GM12875 (cell line): ENCODE measurements around the gene SPAM1.
"Not testable (repeated sequence)": the region's sequence is repeated elsewhere in the genome, so short reads cannot be mapped to it uniquely, and the experiment has no call there.

Experiments used
- H3K4me3 ChIP-seq: one replicate; pipeline ENCODE4 v1.5.1; 2011; ENCODE audit warnings: low read depth, low read length, control low read depth
- TF ChIP-seq, protein P1 (sequence below): IDR thresholded peaks from 2 replicates; pipeline ENCODE4 v1.5.1; 2011; ENCODE audit warnings: low read depth, mild to moderate bottlenecking, control low read depth, inconsistent platforms, low read length, moderate library complexity, borderline replicate concordance; ENCODE audit not compliant: insufficient read depth

The SPAM1 gene, protein sequence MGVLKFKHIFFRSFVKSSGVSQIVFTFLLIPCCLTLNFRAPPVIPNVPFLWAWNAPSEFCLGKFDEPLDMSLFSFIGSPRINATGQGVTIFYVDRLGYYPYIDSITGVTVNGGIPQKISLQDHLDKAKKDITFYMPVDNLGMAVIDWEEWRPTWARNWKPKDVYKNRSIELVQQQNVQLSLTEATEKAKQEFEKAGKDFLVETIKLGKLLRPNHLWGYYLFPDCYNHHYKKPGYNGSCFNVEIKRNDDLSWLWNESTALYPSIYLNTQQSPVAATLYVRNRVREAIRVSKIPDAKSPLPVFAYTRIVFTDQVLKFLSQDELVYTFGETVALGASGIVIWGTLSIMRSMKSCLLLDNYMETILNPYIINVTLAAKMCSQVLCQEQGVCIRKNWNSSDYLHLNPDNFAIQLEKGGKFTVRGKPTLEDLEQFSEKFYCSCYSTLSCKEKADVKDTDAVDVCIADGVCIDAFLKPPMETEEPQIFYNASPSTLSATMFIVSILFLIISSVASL

DNA sequence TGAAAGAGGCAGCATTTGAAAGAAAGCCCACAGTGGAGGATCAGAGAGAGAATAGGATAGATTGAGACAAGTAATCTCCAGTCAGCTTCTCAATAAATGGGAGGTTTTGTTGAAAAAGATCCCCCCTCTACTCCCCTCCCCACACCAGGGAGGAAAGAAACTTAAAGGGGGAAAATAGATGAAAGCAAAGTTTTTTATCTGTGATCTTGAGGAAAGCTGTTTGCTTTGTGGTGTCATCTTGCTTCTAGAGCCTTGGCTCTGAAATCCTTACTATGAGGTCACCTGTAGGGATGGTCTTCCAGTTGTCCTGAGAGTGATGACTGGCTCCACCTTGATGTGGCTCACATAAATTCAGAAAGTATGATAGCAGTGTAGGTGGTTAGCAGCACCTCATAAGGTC, at the start of gene SPAM1:
Gene SPAM1, plus strand, starts transcription at position 301 of the 400 bp plus-strand sequence. CDS start 28,330 bp downstream, outside the sequence.
- no peak within 1 kb of the TSS for H3K4me3 ChIP-seq
- TF ChIP-seq, protein P1, sequence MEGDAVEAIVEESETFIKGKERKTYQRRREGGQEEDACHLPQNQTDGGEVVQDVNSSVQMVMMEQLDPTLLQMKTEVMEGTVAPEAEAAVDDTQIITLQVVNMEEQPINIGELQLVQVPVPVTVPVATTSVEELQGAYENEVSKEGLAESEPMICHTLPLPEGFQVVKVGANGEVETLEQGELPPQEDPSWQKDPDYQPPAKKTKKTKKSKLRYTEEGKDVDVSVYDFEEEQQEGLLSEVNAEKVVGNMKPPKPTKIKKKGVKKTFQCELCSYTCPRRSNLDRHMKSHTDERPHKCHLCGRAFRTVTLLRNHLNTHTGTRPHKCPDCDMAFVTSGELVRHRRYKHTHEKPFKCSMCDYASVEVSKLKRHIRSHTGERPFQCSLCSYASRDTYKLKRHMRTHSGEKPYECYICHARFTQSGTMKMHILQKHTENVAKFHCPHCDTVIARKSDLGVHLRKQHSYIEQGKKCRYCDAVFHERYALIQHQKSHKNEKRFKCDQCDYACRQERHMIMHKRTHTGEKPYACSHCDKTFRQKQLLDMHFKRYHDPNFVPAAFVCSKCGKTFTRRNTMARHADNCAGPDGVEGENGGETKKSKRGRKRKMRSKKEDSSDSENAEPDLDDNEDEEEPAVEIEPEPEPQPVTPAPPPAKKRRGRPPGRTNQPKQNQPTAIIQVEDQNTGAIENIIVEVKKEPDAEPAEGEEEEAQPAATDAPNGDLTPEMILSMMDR = no peak

DNA sequence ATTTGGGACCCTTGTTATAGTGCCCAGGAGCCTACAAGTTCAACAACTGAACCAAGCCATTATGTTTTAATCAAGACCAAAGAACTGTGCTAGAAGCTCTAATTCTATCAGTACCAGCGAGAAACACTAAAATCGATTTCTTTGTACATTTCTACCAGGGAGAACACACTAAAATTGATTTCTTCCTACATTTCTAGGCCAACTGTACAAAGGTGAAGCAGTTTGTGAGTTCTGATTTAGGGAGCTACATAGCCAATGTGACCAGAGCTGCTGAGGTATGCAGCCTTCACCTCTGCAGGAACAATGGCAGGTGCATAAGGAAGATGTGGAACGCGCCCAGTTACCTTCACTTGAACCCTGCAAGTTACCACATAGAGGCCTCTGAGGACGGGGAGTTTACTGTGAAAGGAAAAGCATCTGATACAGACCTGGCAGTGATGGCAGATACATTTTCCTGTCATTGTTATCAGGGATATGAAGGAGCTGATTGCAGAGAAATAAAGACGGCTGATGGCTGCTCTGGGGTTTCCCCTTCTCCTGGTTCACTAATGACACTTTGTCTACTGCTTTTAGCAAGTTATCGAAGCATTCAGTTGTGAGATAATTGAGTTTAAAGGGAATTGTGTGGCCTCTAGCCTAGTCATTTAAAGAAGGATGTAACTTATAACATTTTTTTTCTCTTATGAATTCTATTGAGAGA, 48.3 kb upstream of the SPAM1 start:
- TF ChIP-seq, protein P1 = no peak
- H3K4me3 ChIP-seq = no peak overlapping the region

DNA sequence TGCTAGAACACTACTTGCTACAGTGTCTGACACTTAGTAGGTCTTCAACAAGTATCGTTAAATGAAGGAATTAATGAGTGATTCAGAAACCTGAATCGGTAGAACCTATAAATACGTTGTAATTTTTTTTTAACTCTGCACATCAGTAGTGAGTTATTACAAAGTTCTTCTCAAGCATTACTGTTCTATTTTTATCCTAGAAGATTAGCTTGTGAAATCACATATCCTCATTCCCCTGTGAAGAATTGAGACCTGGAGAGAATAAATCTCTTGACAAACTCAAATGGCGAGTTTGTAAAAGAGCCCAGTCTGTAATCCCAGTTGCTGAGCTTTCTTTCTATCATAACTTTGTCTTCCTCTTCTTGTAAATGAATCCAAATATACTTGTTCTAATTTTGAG, 45.4 kb upstream of the SPAM1 start:
- TF ChIP-seq, protein P1 = no peak

DNA sequence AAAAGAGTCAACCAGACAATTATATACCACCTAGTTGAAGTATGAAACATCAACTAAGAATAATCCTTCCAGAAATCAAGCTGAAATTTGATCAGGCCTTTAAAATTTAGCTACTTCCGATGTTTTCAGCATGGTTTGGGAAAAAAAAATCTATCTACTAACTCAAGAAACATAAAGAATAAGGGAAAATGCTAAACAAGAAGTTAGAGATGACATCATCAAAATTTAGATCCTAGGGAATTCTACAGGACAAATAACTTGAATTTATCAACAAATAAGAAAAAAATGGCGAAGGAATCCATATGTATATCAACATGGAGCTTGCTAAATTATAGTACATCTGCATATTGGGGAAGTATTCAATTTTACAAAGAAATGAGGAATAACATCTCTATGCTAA, 43.7 kb upstream of the SPAM1 start:
- TF ChIP-seq, protein P1 = no peak
- no peak overlapping the region for H3K4me3 ChIP-seq

More for the DNA sequence above, 45.4 kb upstream of the SPAM1 start:
- H3K4me3 ChIP-seq = no peak overlapping the region

DNA sequence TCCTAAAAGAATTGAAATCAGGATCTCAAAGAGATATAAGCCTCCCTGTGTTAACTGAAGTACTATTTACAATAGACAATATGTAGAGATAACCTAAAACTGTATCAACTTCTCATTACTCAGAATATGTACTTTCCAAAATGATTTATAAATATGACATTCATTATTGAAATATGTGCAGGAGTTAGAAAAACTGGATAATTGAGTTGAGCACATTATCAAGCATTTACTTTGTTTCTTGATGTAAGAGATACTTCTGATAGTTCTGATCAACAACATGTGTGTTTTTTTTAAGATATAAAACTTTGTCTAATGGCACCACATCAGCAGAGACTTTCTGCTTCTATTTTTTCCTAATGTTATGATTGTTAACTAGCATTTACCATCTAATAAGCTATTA, 41.9 kb upstream of the SPAM1 start:
- TF ChIP-seq, protein P1 = no peak

DNA sequence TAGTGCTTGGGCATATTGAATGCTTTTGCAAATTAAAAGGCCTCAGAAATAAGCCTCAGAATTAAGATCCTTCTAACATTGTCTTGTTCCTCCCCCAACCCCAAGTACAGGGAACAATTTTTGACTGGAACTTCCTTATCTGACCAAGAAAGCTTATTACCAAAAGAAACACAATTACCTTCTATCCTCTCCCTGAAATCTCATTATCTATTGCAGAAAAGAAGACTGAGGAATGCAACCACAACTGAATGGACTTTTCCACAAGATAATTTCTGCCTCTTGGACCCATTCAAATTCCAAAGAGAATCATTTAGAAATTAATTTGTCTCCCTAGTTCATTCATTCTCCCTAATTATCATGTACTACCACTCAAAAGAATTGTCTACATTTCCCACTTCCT, 36.8 kb upstream of the SPAM1 start:
- TF ChIP-seq, protein P1 = no peak
- H3K4me3 ChIP-seq = no peak overlapping the region

More for the DNA sequence above, 41.9 kb upstream of the SPAM1 start:
- no peak overlapping the region for H3K4me3 ChIP-seq

DNA sequence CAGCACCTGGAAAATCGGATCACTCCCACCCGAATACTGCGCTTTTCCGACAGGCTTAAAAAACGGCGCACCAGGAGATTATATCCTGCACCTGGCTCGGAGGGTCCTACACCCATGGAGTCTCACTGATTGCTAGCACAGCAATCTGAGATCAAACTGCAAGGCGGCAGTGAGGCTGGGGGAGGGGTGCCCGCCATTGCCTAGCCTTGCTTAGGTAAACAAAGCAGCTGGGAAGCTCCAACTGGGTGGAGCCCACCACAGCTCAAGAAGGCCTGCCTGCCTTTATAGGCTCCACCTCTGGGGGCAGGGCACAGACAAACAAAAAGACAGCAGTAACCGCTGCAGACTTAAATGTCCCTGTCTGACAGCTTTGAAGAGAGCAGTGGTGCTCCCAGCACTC, 30.3 kb upstream of the SPAM1 start:
- not testable (repeated sequence) for H3K4me3 ChIP-seq
